ENCODE data around the gene AARS2. TPM values are rescaled to one million over a fixed set of nuclear protein-coding genes. Genes with fewer than 3 reads are reported as not detected.

AARS2 gene
- total and polyA plus RNA-seq, 2 of the 8 experiments (the other 6 are each of a cell fraction or from before 2014, with no cell fraction given), result 8.6 to 20.4 TPM

GRCh38 chr6:44278774-44279697 is 34.1 kb downstream of the AARS2 start:
- Histone ChIP-seq H3K27ac (ENCODE audit: low read depth, low read length) (no peak overlapping the region), H2BK15ac (ENCODE audit: low read length) (no peak overlapping the region; the same call in 1 of the 2 replicates), H2BK5ac (ENCODE audit: low read depth, low read length) (no peak overlapping the region), H3K79me2 (ENCODE audit: control insufficient read depth in 1 of 2, insufficient read depth in 2 of 2, low read length in 2 of 2) (no peaks in the 10 kb centered on the region), H4K91ac (replicated peaks; ENCODE audit: insufficient read length, low read length) (no peak overlapping the region), H3K9ac (replicated peaks in 1 of 4; ENCODE audit: extremely low read depth in 1 of 4, low read depth in 3 of 4, low read length in 3 of 4) (no peak overlapping the region), H3K4me3 (ENCODE audit: extremely low read depth in 1 of 4, insufficient read depth in 2 of 4, low read depth in 3 of 4, low read length in 4 of 4) (no peak overlapping the region), H2AK5ac (ENCODE audit: low read depth, low read length) (no peak overlapping the region; the same call in 1 of the 2 replicates), H3K56ac (replicated peaks; ENCODE audit: insufficient read length, low read depth, low read length) (no peak overlapping the region), H4K8ac (ENCODE audit: extremely low read depth, insufficient read depth, low read length) (no peak overlapping the region; the same call in 1 of the 2 replicates), H3K14ac (ENCODE audit: insufficient read length) (no peak overlapping the region), H4K5ac (ENCODE audit: insufficient read length, low read depth, low read length) (no peak overlapping the region), H3K4ac (replicated peaks; ENCODE audit: insufficient read length, low read depth, low read length) (no peak overlapping the region), H4K20me1 (replicated peaks in 1 of 2; ENCODE audit: control insufficient read depth in 1 of 2, insufficient read depth in 2 of 2, low read length in 2 of 2) (peaks cover 0 to 8% of the 10 kb centered on the region in 2 experiments), H3K23ac (ENCODE audit: insufficient read length) (no peak overlapping the region), H3K9me3 (ENCODE audit: insufficient read depth in 2 of 2, low read depth in 1 of 2, low read length in 1 of 2) (no peaks in the 10 kb centered on the region), H3K4me1 (replicated peaks in 1 of 4; ENCODE audit: control insufficient read depth in 3 of 4, insufficient read depth in 4 of 4, low read length in 3 of 4) (no peaks in the 10 kb centered on the region; a peak in 1 of 7 replicates), H3K79me1 (ENCODE audit: low read depth, low read length) (no peaks in the 10 kb centered on the region), H3K23me2 (ENCODE audit: low read depth, low read length) (no peaks in the 10 kb centered on the region; the same call in 1 of the 2 replicates), H2BK120ac (replicated peaks; ENCODE audit: low read depth, low read length) (no peak overlapping the region), H2BK12ac (ENCODE audit: low read depth, low read length) (no peak overlapping the region), H2BK20ac (ENCODE audit: low read length) (no peak overlapping the region), H3K36me3 (ENCODE audit: control insufficient read depth in 2 of 4, insufficient read depth in 4 of 4, low read length in 3 of 4) (peaks cover 0 to 7% (median 2%) of the 10 kb centered on the region in 4 experiments; a peak in 2 of 8 replicates), H2AFZ (ENCODE audit: low read length) (no peak overlapping the region), H3K4me2 (ENCODE audit: insufficient read depth in 1 of 2, low read depth in 2 of 2, low read length in 2 of 2) (no peak overlapping the region), H3K27me3 (replicated peaks in 1 of 4; ENCODE audit: control insufficient read depth in 3 of 4, extremely low read depth in 1 of 4, insufficient read depth in 3 of 4, low read length in 3 of 4) (peaks cover 0 to 3% (median 0%) of the 10 kb centered on the region in 4 experiments; a peak in 1 of 7 replicates), H3K18ac (ENCODE audit: extremely low read depth, low read length) (no peak overlapping the region)
- CTCF ChIA-PET (ENCODE audit: partially characterized antibody), result interaction anchor here (1.1 to 19.0 kb wide), 8 partner anchors 9 to 63 kb away, joined by 4 to 330 read pairs (median 6); partner anchors contain the start of genes AARS2 and TMEM151B
- no peak for TF ChIP-seq KDM1A (IDR thresholded peaks at IDR 0.05; ENCODE audit: borderline replicate concordance, low read length)
- no peak for TF ChIP-seq BCL11A (IDR thresholded peaks at IDR 0.05; ENCODE audit: low read depth in 2 of 2, low read length in 2 of 2)
- DNase-seq (ENCODE audit: low read depth in 1 of 2, low spot score in 2 of 2), result no peak
- FAIRE-seq, result no peak
- POLR2A ChIA-PET (ENCODE audit: partially characterized antibody), result interaction anchor here (0.8 to 3.2 kb wide), 10 partner anchors 11 to 34 kb away, joined by 3 to 18 read pairs (median 5); partner anchors contain the start of genes AARS2 and SLC35B2
- WGBS, 2 experiments (ENCODE audit: extremely low coverage in 1 of 2, insufficient coverage in 1 of 2, insufficient read length in 1 of 2, insufficient replicate concordance in 2 of 2, low coverage in 1 of 2, low lambda C conversion rate in 2 of 2, missing lambda C conversion rate in 1 of 2), result 75% methylated on average over 9 of the region's 9 CpGs; no CpG with 5 or more reads in 1 of the 2 experiments
